GM18909 (cell line): ENCODE results near the gene PPP1R16B.
"Not testable (repeated sequence)": the region's sequence is repeated elsewhere in the genome, so short reads cannot be mapped to it uniquely, and the experiment has no call there.

Experiments used
- ATAC-seq: cut with Tn5 transposase; IDR thresholded peaks from one replicate; pipeline ENCODE4 v1.9.1; 2021; ENCODE audit warnings: mild to moderate bottlenecking; ENCODE audit not compliant: unreplicated experiment, poor library complexity

PPP1R16B gene

GRCh38 chr20:38953630-38954340, 148.3 kb downstream of the PPP1R16B start:
- ATAC-seq, result no peak

- ATAC-seq, result no peak
These were observed 151.9 kb downstream of the PPP1R16B start for GRCh38 chr20:38957235-38957876.

- ATAC-seq, result no peak
These were observed 152.5 kb downstream of the PPP1R16B start for GRCh38 chr20:38957915-38958485.

- not testable (repeated sequence) for ATAC-seq
These were observed 154.7 kb downstream of the PPP1R16B start for GRCh38 chr20:38960187-38960687.

DNA sequence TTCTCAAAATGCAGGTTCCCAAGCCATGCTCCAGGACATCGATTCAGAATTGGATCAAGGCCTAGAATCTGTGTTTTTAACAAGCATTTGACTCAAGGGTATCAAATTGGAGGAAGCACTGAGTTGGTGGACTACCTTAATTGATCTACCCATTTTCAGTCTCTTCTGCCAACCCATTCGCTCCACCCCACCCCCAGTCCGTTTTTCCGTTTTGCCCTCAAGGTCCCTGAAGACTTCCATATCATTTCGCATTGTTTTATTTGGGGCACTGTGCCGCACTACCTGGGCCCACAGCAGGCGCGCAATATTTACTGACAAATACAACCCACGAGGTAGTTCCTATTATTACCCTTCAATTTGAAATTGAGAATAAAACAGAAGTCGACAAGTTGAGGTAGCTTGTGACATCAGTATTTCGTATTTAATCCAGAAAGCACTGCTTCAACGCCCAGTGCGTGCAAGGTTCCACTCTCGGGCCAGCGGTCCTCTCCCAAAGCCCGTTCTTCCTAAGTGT, 156.1 kb downstream of the PPP1R16B start:
- ATAC-seq, result no peak

DNA sequence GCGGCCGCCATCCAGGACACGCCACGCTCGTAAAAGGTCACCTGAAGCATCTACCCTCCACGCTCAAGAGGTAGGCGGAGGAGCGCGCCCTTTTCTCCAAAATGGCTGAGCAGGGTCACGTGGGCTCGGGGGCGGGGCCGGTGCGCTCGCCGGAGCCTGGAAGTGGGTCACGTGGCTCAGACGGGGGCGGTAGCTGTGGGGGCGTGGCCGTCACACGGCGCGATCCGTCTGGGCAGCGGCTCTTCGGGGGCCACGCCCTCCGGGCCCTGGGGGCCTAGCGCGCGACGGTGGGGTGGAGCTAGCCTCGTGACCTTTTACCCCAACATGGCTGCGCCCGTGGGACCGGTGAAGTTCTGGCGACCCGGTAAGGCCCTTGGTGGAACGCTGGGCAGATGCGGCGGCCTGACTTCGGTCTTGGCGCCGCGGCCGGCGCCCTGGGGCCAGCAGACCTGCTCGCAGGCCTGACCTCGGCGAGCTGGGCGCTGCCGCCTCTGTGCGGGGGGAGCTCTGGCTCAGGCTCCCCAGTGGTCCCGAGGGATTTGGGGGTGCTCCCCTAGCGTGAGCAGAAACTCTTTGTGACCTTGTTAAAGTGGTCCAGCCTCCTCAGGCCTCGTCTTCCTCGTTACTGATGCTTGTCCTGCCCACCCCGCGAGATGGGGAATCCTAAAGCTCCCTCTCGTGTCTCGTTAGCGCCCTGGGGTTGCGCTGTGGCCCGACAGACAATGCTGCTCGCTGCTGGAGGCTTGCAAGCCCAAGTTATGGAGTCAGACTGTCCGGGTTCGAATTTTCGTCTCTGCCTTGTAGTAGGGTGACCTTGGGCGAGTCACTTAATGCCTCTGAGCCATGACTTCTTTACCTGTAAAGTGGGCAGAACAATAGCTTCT, 156.8 kb downstream of the PPP1R16B start, which contains the start of gene DHX35:
Gene DHX35 (plus strand): TSS at position 301 of the 884 bp plus-strand sequence. CDS start 24 bp downstream, at position 325.
- peak; percentile 95 for ATAC-seq

DNA sequence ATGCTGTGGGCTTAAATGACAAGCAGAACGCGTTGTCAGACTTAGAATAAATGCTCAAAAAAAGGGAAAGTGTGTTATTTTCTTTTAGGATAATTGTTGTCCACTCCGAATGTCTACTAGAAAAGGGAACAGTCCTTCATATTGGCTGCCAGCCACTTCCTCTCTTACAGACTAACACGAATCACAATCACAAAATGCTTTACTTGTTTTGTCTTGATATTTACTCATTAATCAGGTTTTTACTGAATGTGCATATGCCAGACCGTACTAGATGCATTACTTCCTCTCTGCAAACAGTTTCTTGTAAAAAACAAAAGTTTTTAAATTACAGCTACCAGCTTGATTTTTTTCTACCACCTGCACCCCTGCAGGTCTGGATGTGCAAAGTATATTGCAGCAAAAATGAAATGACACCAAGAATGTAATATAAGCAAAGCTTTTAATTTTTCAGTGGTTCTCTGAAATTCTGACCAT, 157.5 kb downstream of the PPP1R16B start:
- no peak for ATAC-seq

DNA sequence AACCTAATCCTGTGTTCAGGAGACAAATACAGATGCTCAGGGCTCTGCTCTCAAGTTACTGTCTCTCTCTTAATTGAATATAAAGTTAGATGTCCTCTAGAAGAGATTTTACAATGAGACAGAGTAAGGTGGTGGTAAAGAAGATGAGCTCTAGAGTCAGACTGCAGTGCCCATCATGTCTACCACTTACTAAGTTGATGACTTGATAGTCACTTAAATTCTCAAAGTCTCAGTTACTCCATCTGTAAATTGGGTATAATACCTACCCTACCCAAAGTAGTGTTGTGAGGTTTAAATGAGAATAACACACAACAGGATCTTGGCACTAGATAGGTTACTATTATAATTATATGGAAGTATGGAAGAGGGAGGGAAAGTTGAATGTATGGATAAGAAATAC, 158.2 kb downstream of the PPP1R16B start:
- ATAC-seq, result no peak

- no peak for ATAC-seq
These were observed 159.8 kb downstream of the PPP1R16B start for GRCh38 chr20:38965264-38965663.

DNA sequence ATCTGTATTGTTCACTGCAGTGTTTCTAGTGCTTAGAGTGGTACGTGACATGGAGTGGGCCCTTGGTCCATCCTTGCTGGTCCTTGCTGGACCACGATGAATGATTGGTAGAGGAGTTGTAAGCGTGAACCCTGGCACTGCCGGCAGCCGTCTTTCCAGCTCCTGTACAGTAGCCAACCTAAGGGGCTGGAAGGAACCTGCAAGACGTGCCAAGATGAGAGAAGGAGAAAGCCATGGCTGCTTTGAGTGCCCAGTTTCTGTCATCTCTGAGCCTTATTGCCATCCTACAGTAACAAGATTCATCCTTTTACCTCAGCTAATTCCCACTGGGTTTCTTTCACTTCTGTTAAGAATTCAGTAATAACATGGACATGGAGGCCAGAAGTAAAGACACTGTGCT, 162.6 kb downstream of the PPP1R16B start:
- no peak for ATAC-seq

DNA sequence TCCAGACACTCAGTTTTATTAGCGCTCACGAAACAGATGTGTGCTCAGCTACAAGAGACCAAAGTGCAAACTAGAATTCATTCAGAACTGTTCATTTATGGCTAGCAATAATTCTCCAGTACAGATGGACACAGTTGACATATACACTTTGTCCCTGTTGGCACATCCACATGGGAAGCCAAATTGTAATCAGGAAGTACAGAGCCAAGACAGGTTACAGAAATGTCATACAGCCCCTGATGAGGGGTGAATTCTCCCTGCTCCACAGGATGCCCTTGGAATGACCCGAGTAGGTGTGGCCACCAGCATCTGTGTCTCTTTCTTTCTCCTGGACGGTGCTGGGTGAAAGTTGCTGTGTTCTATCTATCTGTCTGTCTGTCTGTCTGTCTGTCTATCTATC, 164.2 kb downstream of the PPP1R16B start:
- no peak for ATAC-seq

DNA sequence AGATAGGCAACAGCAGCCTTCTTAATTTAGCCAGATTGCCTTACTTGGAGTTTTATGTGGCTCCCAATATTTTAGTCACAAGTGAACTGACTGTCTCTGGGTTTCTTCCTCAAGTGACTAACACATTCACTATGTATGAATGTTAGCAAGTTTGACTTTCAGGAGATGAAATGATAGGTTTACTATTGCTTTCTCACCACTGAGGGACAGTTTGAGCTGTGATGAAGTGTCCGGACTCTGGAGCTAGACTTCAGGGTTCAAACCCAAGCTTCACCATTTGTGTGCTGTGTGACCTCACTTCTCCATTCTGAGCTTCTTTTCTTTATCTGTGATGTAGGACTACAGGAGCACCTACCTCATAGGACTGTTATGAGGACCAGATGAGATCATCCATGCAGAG, 164.8 kb downstream of the PPP1R16B start:
- ATAC-seq, result no peak
